Astrocyte of the spinal cord (primary cell): ENCODE results near the gene NCAM1.

Experiments
- DNase-seq: peaks from one replicate; pipeline ENCODE4 v3.0.0; 2011; ENCODE audit warnings: low read depth, low spot score
- H3K4me3 ChIP-seq: 2 replicates; pipeline ENCODE4 v1.5.1; 2011; ENCODE audit warnings: low read depth, mild to moderate bottlenecking, low read length, moderate library complexity
- CTCF ChIP-seq: IDR thresholded peaks from 2 replicates; pipeline ENCODE4 v1.5.1; 2012; ENCODE audit warnings: low read depth, mild to moderate bottlenecking, low read length, inconsistent platforms
- in situ Hi-C: cut with HindIII; loops from 2 replicates; pipeline ENCODE4 v1.10.0; 2017; ENCODE audit warnings: low sequenced_read_pairs

Gene NCAM1

GRCh38 chr11:113242060-113242459 is 280.8 kb downstream of the NCAM1 start:
- TF ChIP-seq CTCF, result no peak
- no peak overlapping the region for H3K4me3 ChIP-seq
- in situ Hi-C loops, result no loop called here

GRCh38 chr11:113242767-113243397 is 281.7 kb downstream of the NCAM1 start:
- in situ Hi-C loops, result no loop called here
- peak overlapping the region; percentile 2 for H3K4me3 ChIP-seq
- no peak for TF ChIP-seq CTCF
- DNase-seq, result peak; percentile 68

More at GRCh38 chr11:113242060-113242459, 280.8 kb downstream of the NCAM1 start:
- no peak for DNase-seq

- DNase-seq, result no peak
- in situ Hi-C loops, result no loop called here
- H3K4me3 ChIP-seq, result no peak overlapping the region
- TF ChIP-seq CTCF, result no peak
Measured at GRCh38 chr11:113243696-113244095, 282.5 kb downstream of the NCAM1 start.

- H3K4me3 ChIP-seq, result no peak overlapping the region
- in situ Hi-C loops, result no loop called here
- no peak for DNase-seq
- no peak for TF ChIP-seq CTCF
Measured at GRCh38 chr11:113245216-113245615, 284.0 kb downstream of the NCAM1 start.

GRCh38 chr11:113247221-113247620 is 286.0 kb downstream of the NCAM1 start:
- TF ChIP-seq CTCF, result no peak
- DNase-seq, result no peak
- in situ Hi-C loops, result no loop called here
- no peak overlapping the region for H3K4me3 ChIP-seq

GRCh38 chr11:113247966-113248365 is 286.7 kb downstream of the NCAM1 start:
- no peak for TF ChIP-seq CTCF
- DNase-seq, result no peak
- no peak overlapping the region for H3K4me3 ChIP-seq
- in situ Hi-C loops, result no loop called here
